ENCODE measurements around the gene KCNA4. TPM values are rescaled to one million over a fixed set of nuclear protein-coding genes. Genes with fewer than 3 reads are reported as not detected.
"Not testable (repeated sequence)": the region's sequence is repeated elsewhere in the genome, so short reads cannot be mapped to it uniquely, and the experiment has no call there.

The KCNA4 gene
- polyA plus RNA-seq, 1 of the 3 experiments (the other 2 are of a cell fraction): not detected

DNA sequence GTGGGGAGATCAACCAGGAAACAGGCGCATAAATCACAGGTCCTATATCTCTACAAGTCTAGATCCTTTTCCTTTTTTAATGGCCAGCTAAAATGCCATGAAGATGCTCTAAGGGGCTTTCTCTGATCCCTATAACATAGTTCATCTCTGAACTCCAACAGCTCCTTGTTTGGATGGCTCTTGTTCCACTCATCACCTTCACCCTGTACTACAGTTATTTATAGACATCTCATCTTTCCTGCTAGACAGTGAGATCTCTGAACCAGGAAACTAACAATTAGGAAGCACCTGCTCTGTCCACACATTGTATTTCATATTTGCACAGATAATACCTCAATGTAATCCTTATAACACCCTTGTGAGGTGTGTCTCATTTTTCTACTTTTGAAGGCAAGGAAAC is 31.6 kb downstream of the KCNA4 start (continued):
- TF ChIP-seq CHD2 (IDR thresholded peaks at IDR 0.05; ENCODE audit: low read length, partially characterized antibody) (no peak), YY1 (IDR thresholded peaks at IDR 0.05; ENCODE audit: low read depth) (no peak), EP300 (IDR thresholded peaks at IDR 0.05; ENCODE audit: borderline replicate concordance in 1 of 2, low read depth in 1 of 2, low read length in 1 of 2) (no peak), GATA2 (CRISPR knock-in tag; IDR thresholded peaks at IDR 0.05) (no peak), RXRA (IDR thresholded peaks at IDR 0.05; ENCODE audit: borderline replicate concordance, low read depth) (no peak), RCOR1 (IDR thresholded peaks at IDR 0.05; ENCODE audit: low read length) (no peak), FOSL2 (IDR thresholded peaks at IDR 0.05; ENCODE audit: borderline replicate concordance, low read depth) (no peak)
- TF ChIP-seq, protein P1, sequence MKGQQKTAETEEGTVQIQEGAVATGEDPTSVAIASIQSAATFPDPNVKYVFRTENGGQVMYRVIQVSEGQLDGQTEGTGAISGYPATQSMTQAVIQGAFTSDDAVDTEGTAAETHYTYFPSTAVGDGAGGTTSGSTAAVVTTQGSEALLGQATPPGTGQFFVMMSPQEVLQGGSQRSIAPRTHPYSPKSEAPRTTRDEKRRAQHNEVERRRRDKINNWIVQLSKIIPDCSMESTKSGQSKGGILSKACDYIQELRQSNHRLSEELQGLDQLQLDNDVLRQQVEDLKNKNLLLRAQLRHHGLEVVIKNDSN (IDR thresholded peaks at IDR 0.05; ENCODE audit: borderline replicate concordance, low read depth): no peak

- POLR2A ChIA-PET: no interaction called here
- Histone ChIP-seq H3K79me2 (ENCODE audit: insufficient read depth) (no peaks in the 10 kb centered on the region), H3K4me1 (ENCODE audit: control insufficient read depth in 1 of 2, insufficient read depth in 2 of 2, low read depth in 1 of 2, low read length in 1 of 2) (no peaks in the 10 kb centered on the region), H3K9me3 (no peaks in the 10 kb centered on the region), H3K27ac (ENCODE audit: low read depth in 2 of 2, low read length in 1 of 2) (no peak overlapping the region), H3K27me3 (ENCODE audit: insufficient read depth) (no peaks in the 10 kb centered on the region), H3K4me2 (no peak overlapping the region), H3K36me3 (replicated peaks in 1 of 2; ENCODE audit: control insufficient read depth in 1 of 2, insufficient read depth in 2 of 2, low read length in 1 of 2) (no peaks in the 10 kb centered on the region), H2AFZ (ENCODE audit: low read depth) (no peak overlapping the region), H3K4me3 (ENCODE audit: low read depth in 2 of 2, low read length in 1 of 2) (no peak overlapping the region), H4K20me1 (ENCODE audit: insufficient read depth) (no peaks in the 10 kb centered on the region), H3F3A (replicated peaks; ENCODE audit: insufficient read depth) (no peaks in the 10 kb centered on the region), H3K9ac (no peak overlapping the region), H3K9me2 (no peaks in the 10 kb centered on the region)
- CTCF ChIA-PET: no interaction called here
- 30% methylated on average over 4 of the region's 4 CpGs for WGBS (ENCODE audit: low lambda C conversion rate)
- TF ChIP-seq MAX (IDR thresholded peaks at IDR 0.05; ENCODE audit: low read depth): no peak
- TF ChIP-seq FOXM1 (IDR thresholded peaks at IDR 0.05; ENCODE audit: low read depth): no peak
- TF ChIP-seq YY1 (IDR thresholded peaks at IDR 0.05; ENCODE audit: low read depth): no peak
- no peak for TF ChIP-seq EP300 (IDR thresholded peaks at IDR 0.05; ENCODE audit: borderline replicate concordance in 1 of 2, low read depth in 1 of 2, low read length in 1 of 2)
- no peak for TF ChIP-seq CHD2 (IDR thresholded peaks at IDR 0.05; ENCODE audit: low read length, partially characterized antibody)
- TF ChIP-seq NFIC (IDR thresholded peaks at IDR 0.05; ENCODE audit: borderline replicate concordance): no peak
- no peak for TF ChIP-seq RCOR1 (IDR thresholded peaks at IDR 0.05; ENCODE audit: low read length)
- TF ChIP-seq TCF12 (IDR thresholded peaks at IDR 0.05): no peak
- DNase-seq: no peak
These were observed 32.3 kb downstream of the KCNA4 start for GRCh38 chr11:29984544-29984943.

GRCh38 chr11:29978549-29978948 is 38.3 kb downstream of the KCNA4 start:
- Histone ChIP-seq H3K79me2 (ENCODE audit: insufficient read depth) (no peaks in the 10 kb centered on the region), H3K4me3 (ENCODE audit: low read depth in 2 of 2, low read length in 1 of 2) (no peak overlapping the region), H3K9me2 (no peaks in the 10 kb centered on the region), H3K9me3 (no peaks in the 10 kb centered on the region), H3K36me3 (replicated peaks in 1 of 2; ENCODE audit: control insufficient read depth in 1 of 2, insufficient read depth in 2 of 2, low read length in 1 of 2) (no peaks in the 10 kb centered on the region), H3F3A (replicated peaks; ENCODE audit: insufficient read depth) (no peaks in the 10 kb centered on the region), H3K27ac (ENCODE audit: low read depth in 2 of 2, low read length in 1 of 2) (no peak overlapping the region), H3K27me3 (ENCODE audit: insufficient read depth) (no peaks in the 10 kb centered on the region), H4K20me1 (ENCODE audit: insufficient read depth) (no peaks in the 10 kb centered on the region), H3K4me1 (ENCODE audit: control insufficient read depth in 1 of 2, insufficient read depth in 2 of 2, low read depth in 1 of 2, low read length in 1 of 2) (no peaks in the 10 kb centered on the region), H3K9ac (no peak overlapping the region), H3K4me2 (no peak overlapping the region), H2AFZ (ENCODE audit: low read depth) (no peak overlapping the region)
- no peak for DNase-seq
- ChIA-PET CTCF (no interaction called here), POLR2A (no interaction called here)
- TF ChIP-seq TEAD4 (IDR thresholded peaks at IDR 0.05; ENCODE audit: borderline replicate concordance, insufficient read depth) (no peak), NFIC (IDR thresholded peaks at IDR 0.05; ENCODE audit: borderline replicate concordance) (no peak), CHD2 (IDR thresholded peaks at IDR 0.05; ENCODE audit: low read length, partially characterized antibody) (no peak), RCOR1 (IDR thresholded peaks at IDR 0.05; ENCODE audit: low read length) (no peak), RFX5 (IDR thresholded peaks at IDR 0.05; ENCODE audit: low read length) (no peak), YY1 (IDR thresholded peaks at IDR 0.05; ENCODE audit: low read depth) (no peak), FOXJ3 (CRISPR knock-in tag; IDR thresholded peaks at IDR 0.05) (no peak), MXI1 (IDR thresholded peaks at IDR 0.05; ENCODE audit: low read depth, low read length) (no peak), TCF12 (IDR thresholded peaks at IDR 0.05) (no peak), SMC3 (IDR thresholded peaks at IDR 0.05; ENCODE audit: low read depth, low read length) (no peak)
- TF ChIP-seq, protein P2, sequence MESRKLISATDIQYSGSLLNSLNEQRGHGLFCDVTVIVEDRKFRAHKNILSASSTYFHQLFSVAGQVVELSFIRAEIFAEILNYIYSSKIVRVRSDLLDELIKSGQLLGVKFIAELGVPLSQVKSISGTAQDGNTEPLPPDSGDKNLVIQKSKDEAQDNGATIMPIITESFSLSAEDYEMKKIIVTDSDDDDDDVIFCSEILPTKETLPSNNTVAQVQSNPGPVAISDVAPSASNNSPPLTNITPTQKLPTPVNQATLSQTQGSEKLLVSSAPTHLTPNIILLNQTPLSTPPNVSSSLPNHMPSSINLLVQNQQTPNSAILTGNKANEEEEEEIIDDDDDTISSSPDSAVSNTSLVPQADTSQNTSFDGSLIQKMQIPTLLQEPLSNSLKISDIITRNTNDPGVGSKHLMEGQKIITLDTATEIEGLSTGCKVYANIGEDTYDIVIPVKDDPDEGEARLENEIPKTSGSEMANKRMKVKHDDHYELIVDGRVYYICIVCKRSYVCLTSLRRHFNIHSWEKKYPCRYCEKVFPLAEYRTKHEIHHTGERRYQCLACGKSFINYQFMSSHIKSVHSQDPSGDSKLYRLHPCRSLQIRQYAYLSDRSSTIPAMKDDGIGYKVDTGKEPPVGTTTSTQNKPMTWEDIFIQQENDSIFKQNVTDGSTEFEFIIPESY (IDR thresholded peaks at IDR 0.05; ENCODE audit: borderline replicate concordance, low read depth): no peak
- 0% methylated on average over 2 of the region's 2 CpGs for WGBS (ENCODE audit: low lambda C conversion rate)

DNA sequence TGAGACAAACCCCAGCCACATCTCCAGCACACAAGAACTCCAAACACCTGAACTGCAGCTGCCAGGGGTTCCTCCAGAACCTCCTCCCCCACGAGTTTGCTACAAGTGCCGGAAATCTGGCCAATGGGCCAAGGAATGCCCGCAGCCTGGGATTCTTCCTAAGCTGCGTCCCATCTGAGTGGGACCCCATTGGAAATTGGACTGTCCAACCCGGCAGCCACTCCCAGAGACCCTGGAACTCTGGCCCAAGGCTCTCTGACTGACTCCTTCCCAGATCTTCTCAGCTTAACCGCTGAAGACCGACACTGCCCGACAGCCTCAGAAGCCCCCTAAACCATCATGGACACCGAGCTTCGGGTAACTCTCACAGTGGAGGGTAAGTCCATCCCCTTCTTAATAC is 41.2 kb downstream of the KCNA4 start:
- H3K9me3 ChIP-seq; H4K20me1 ChIP-seq (ENCODE audit: insufficient read depth); H3K9me2 ChIP-seq; DNase-seq; H3K4me3 ChIP-seq (ENCODE audit: low read depth in 2 of 2, low read length in 1 of 2); H3K27me3 ChIP-seq (ENCODE audit: insufficient read depth); CTCF ChIA-PET; H3K27ac ChIP-seq (ENCODE audit: low read depth in 2 of 2, low read length in 1 of 2); H3F3A ChIP-seq (replicated peaks; ENCODE audit: insufficient read depth); H2AFZ ChIP-seq (ENCODE audit: low read depth); H3K79me2 ChIP-seq (ENCODE audit: insufficient read depth); H3K4me2 ChIP-seq; H3K36me3 ChIP-seq (replicated peaks in 1 of 2; ENCODE audit: control insufficient read depth in 1 of 2, insufficient read depth in 2 of 2, low read length in 1 of 2); H3K9ac ChIP-seq; H3K4me1 ChIP-seq (ENCODE audit: control insufficient read depth in 1 of 2, insufficient read depth in 2 of 2, low read depth in 1 of 2, low read length in 1 of 2); POLR2A ChIA-PET: not testable (repeated sequence)
- 34% methylated on average over 7 of the region's 10 CpGs for WGBS (ENCODE audit: low lambda C conversion rate)

Measured in SK-N-SH (cell line).